ENCODE data around the gene CALU.

CALU gene

GRCh38 chr7:128725531-128725930 is 13.6 kb upstream of the CALU start:
- DNase-seq = no peak

- no peak for DNase-seq
These were observed 13.0 kb upstream of the CALU start for GRCh38 chr7:128726059-128726736.

GRCh38 chr7:128726737-128727072 is 12.5 kb upstream of the CALU start:
- DNase-seq = no peak

- no peak for DNase-seq
These were observed 11.9 kb upstream of the CALU start for GRCh38 chr7:128727239-128727638.

- no peak for DNase-seq
These were observed 10.6 kb upstream of the CALU start for GRCh38 chr7:128728598-128728997.

- DNase-seq = no peak
These were observed 9.7 kb upstream of the CALU start for GRCh38 chr7:128729494-128729893.

- DNase-seq = no peak
These were observed 8.0 kb upstream of the CALU start for GRCh38 chr7:128731184-128731583.

GRCh38 chr7:128732521-128733277 is 6.5 kb upstream of the CALU start:
- DNase-seq = no peak

- no peak for DNase-seq
These were observed 5.9 kb upstream of the CALU start for GRCh38 chr7:128733278-128733645.

- peak; percentile 16 for DNase-seq
These were observed 4.3 kb upstream of the CALU start for GRCh38 chr7:128734890-128735289.

GRCh38 chr7:128735436-128735835 is 3.7 kb upstream of the CALU start:
- DNase-seq = no peak

- no peak for DNase-seq
These were observed 1.7 kb upstream of the CALU start for GRCh38 chr7:128737441-128737840.

- peak; percentile 6 for DNase-seq
These were observed 1.2 kb upstream of the CALU start for GRCh38 chr7:128737867-128738385.

GRCh38 chr7:128738570-128739047 is 550 bp upstream of the CALU start:
- no peak for DNase-seq

- DNase-seq = no peak
These were observed 977 bp downstream of the CALU start for GRCh38 chr7:128739990-128740682.

- no peak for DNase-seq
These were observed 1.8 kb downstream of the CALU start for GRCh38 chr7:128740996-128741395.

GRCh38 chr7:128741491-128741890 is 2.3 kb downstream of the CALU start:
- DNase-seq = no peak

GRCh38 chr7:128742206-128742605 is 3.0 kb downstream of the CALU start:
- DNase-seq = no peak

GRCh38 chr7:128743112-128743772 is 4.1 kb downstream of the CALU start:
- DNase-seq = no peak

GRCh38 chr7:128744366-128744905 is 5.3 kb downstream of the CALU start:
- no peak for DNase-seq

- DNase-seq = no peak
These were observed 6.5 kb downstream of the CALU start for GRCh38 chr7:128745706-128746105.

GRCh38 chr7:128747327-128748079 is 8.3 kb downstream of the CALU start:
- DNase-seq = no peak
